Measurements from ENCODE around the gene BCAN. TPM values are rescaled to one million over a fixed set of nuclear protein-coding genes. Genes with fewer than 3 reads are reported as not detected.
A peak's percentile ranks its signal among the peaks of the same experiment; 100 is the strongest.
"Not testable (repeated sequence)": the region's sequence is repeated elsewhere in the genome, so short reads cannot be mapped to it uniquely, and the experiment has no call there.

The BCAN gene
- total RNA-seq, 2 experiments from 2014 or later: not detected

DNA sequence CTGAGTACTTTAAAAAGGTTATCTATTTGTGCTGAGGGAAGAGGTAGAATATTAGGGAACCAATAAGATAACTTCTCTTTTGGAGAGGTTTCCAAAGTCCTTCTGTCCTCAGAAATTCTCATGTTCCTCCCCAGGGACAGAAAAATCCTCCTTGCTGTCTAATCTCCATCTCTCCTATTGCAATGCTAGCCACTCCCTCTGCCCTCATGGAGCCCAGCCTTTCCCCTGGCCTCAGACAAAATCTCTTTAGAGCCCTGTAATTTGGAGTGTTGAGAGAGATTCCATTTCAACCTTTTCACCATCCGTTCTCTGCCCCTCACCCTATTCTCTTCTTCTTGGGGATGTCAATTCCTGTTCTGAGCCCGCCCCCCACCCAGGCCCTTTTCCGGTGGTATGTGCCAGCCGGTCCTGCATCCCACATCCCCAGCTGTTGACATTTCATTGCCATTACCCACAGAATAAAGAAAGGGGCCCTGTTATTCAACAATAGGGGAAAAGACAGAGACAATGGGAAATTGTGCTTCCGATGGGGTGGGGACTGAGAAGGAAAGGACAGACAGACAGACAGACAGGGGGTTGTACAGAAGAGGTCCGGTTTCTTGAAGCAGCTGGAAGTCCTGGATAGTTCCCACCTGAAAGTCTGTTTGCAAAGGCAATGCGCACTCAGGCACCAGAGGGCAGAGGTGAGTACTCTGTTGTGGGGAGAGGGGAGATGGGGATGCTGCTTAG lies 22.9 kb upstream of the BCAN start, which contains the start of gene HAPLN2:
TSS of gene HAPLN2 (plus strand) at position 563 of the 729 bp plus-strand sequence. CDS start 4,076 bp downstream, outside the sequence.
- no peaks in the 10 kb centered on the region for H3K4me1 Mint-ChIP-seq (ENCODE audit: low read depth)
- CTCF ChIA-PET: interaction anchor here (0.6 to 4.7 kb wide), 6 partner anchors 40 to 1259 kb away, joined by 3 to 21 read pairs (median 7); partner anchors contain the start of gene CRABP2
- no peak within 1 kb of the TSS for H3K4me3 Mint-ChIP-seq
- peaks cover 40% of the 10 kb centered on the region for H3K27me3 Mint-ChIP-seq (ENCODE audit: low read depth)
- H3K36me3 Mint-ChIP-seq (ENCODE audit: low read depth): no peaks in the 10 kb centered on the region
- no peak within 1 kb of the TSS for H3K27ac Mint-ChIP-seq
- peak; percentile 45 for DNase-seq
- intact Hi-C loops (cut with micrococcal nuclease): no loop called here
- no peaks in the 10 kb centered on the region for H3K9me3 Mint-ChIP-seq

DNA sequence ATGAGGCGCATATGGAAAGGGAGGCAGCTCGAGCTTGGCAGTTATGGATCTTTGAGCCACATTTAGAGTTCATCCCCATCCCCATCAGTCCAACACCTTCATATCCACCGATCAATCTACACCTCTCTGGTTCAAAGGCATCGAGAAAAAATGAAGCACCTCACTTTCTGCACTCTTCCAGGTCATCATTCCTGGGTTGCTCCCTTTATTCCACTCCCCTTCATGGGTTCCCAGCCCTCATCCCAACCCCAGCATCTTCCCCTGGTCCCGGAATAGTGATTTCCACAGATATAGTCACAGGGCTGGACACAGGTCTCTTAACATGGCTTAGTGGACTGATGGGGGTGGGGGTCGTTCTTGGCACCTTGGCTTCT lies 22.3 kb upstream of the BCAN start:
- CTCF ChIA-PET: interaction anchor here (0.6 to 4.7 kb wide), 6 partner anchors 34 to 1260 kb away, joined by 3 to 21 read pairs (median 6); partner anchors contain the start of gene CRABP2
- Mint-ChIP-seq H3K4me1 (ENCODE audit: low read depth) (peaks cover 2% of the 10 kb centered on the region), H3K4me3 (no peak overlapping the region), H3K36me3 (ENCODE audit: low read depth) (no peaks in the 10 kb centered on the region), H3K27me3 (ENCODE audit: low read depth) (peaks cover 43% of the 10 kb centered on the region), H3K27ac (no peak overlapping the region), H3K9me3 (no peaks in the 10 kb centered on the region)
- intact Hi-C loops (cut with micrococcal nuclease): no loop called here
- DNase-seq: no peak

DNA sequence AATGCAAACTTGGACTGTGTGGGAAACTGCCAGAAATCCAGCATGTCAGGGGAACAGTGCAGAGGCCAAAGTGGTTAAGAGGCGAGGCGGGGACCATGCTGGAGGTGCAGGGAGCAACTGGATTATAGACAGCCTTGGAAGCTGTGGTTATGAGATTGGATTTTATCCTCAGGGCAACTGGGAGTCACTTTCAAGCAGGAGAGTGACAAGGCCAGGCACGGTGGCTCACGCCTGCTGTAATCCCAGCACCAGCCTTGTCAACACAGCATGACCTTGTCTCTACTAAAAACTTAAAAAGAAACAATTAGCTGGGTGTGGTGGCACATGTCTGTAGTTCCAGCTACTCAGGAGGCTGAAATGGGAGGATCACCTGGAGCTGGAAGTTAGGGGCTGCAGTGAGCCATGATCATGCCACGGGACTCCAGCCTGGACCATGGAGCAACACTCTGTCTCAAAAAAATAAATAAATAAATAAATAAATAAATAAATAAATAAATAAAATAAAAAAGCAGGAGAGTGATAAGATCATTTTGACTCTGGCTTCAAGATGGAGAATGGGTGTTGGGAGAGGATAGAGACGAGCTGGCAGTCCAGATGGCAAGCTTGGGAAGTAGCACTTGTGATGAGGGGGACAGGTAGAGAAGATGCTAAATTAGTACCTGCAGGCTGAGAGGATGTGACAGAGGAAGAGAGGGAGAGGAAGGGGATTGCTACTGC lies 19.2 kb upstream of the BCAN start:
- Mint-ChIP-seq H3K9me3 (no peaks in the 10 kb centered on the region), H3K27ac (no peak overlapping the region), H3K4me1 (ENCODE audit: low read depth) (peaks cover 7% of the 10 kb centered on the region), H3K36me3 (ENCODE audit: low read depth) (no peaks in the 10 kb centered on the region), H3K27me3 (ENCODE audit: low read depth) (peaks cover 53% of the 10 kb centered on the region), H3K4me3 (no peak overlapping the region)
- CTCF ChIA-PET: interaction anchor here (0.6 to 9.0 kb wide), 9 partner anchors 11 to 104 kb away, joined by 3 to 168 read pairs (median 12); partner anchors contain the start of genes BCAN, CRABP2, ISG20L2 and METTL25B
- no peak for DNase-seq
- intact Hi-C loops (cut with micrococcal nuclease): no loop called here

DNA sequence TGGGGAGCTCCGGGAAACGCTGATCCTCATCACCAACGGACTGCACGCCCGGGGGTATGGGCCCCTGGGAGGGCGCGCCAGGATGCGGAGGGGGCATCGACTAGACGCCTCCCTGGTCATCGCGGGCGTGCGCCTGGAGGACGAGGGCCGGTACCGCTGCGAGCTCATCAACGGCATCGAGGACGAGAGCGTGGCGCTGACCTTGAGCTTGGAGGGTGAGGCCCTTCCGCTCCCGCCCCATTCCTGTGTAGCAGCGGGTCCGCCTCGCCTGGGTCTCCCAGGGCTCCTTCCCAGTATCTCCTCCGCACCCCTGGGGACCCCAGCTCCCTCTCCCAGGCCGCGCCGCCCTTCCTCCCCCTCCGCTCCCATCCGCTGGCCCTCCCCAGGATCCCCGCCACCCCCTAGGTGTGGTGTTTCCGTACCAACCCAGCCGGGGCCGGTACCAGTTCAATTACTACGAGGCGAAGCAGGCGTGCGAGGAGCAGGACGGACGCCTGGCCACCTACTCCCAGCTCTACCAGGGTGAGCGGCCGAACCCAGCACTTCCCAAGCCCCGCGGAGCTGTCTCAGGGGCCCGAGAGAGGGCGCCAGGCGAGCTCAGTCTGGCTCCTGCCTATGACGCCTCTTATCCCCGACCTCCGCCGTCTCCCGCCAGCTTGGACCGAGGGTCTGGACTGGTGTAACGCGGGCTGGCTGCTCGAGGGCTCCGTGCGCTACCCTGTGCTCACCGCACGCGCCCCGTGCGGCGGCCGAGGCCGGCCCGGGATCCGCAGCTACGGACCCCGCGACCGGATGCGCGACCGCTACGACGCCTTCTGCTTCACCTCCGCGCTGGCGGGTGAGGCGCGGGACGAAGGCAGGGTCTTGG lies 17.7 kb upstream of the BCAN start:
- intact Hi-C loops (cut with micrococcal nuclease): no loop called here
- Mint-ChIP-seq H3K27me3 (ENCODE audit: low read depth) (peaks cover 51% of the 10 kb centered on the region), H3K9me3 (no peaks in the 10 kb centered on the region), H3K4me3 (peak overlapping the region; percentile 50), H3K36me3 (ENCODE audit: low read depth) (no peaks in the 10 kb centered on the region), H3K4me1 (ENCODE audit: low read depth) (peaks cover 7% of the 10 kb centered on the region), H3K27ac (no peak overlapping the region)
- CTCF ChIA-PET: interaction anchor here (0.9 to 9.0 kb wide), 21 partner anchors 10 to 278 kb away, joined by 3 to 168 read pairs (median 8); partner anchors contain the start of genes BCAN, CRABP2, ISG20L2 and METTL25B
- DNase-seq: peak; percentile 59

DNA sequence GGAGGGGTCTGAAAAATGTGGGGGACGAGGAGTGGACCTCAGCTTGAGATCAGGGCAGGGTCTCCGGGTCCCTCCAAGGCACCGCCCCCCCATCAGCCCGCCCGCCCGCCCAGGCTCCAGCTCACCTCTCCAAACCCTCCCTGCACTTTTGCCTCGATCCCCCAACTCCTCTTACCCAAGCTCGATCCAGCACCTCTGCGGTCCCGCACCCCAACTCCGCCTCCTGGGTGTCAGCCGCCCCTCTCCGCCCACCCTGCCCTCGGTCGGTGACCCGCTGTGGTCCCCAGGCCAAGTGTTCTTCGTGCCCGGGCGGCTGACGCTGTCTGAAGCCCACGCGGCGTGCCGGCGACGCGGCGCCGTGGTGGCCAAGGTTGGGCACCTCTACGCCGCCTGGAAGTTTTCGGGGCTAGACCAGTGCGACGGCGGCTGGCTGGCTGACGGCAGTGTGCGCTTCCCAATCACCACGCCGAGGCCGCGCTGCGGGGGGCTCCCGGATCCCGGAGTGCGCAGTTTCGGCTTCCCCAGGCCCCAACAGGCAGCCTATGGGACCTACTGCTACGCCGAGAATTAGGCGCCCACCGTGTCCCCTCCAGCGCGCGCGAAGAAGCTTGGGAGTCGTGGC lies 17.0 kb upstream of the BCAN start:
- no peak for DNase-seq
- peaks cover 44% of the 10 kb centered on the region for H3K27me3 Mint-ChIP-seq (ENCODE audit: low read depth)
- intact Hi-C loops (cut with micrococcal nuclease): no loop called here
- no peaks in the 10 kb centered on the region for H3K36me3 Mint-ChIP-seq (ENCODE audit: low read depth)
- H3K4me1 Mint-ChIP-seq (ENCODE audit: low read depth): peaks cover 7% of the 10 kb centered on the region
- CTCF ChIA-PET: interaction anchor here (0.6 to 9.0 kb wide), 20 partner anchors 10 to 239 kb away, joined by 3 to 168 read pairs (median 8); partner anchors contain the start of genes BCAN, CRABP2, ISG20L2 and METTL25B
- H3K27ac Mint-ChIP-seq: no peak overlapping the region
- no peaks in the 10 kb centered on the region for H3K9me3 Mint-ChIP-seq
- peak overlapping the region; percentile 50 for H3K4me3 Mint-ChIP-seq

DNA sequence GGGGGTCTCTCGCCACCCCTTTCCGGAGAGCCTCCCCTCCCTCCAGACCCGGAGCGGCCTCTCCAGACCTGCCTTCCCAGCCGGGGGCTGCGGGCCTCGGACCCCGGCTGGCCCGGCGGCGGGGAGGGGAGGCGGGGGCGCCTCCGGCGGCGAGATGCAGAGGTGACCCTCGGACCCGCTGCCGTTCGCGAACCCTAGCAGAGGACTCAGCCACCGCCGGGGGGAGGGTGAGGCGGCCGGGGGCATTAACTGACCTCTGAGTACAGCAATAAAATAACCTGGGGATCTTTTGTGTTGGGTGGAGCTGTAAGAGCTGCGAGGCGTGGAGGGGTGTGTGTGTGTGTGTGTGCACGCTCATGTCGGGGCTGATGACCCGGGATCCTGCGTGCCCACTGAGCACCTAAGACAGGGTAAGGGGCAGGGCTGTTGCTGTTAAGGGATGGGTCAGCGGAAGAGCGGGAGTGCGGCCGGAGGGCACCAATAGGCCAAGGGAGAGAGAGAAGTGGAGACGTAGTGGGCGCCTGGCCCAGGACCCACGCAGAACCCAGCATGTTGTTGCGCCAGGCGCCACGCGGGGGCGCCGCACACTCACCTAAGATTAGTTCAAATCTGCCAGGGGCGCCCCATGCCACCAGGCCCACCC lies 16.4 kb upstream of the BCAN start:
- peak; percentile 65 for DNase-seq
- no peaks in the 10 kb centered on the region for H3K36me3 Mint-ChIP-seq (ENCODE audit: low read depth)
- intact Hi-C loops (cut with micrococcal nuclease): loop anchor here (1.0 to 2.0 kb wide), 4 partner anchors 15 to 81 kb away; no protein-coding TSS in a partner anchor
- H3K27ac Mint-ChIP-seq: no peak overlapping the region
- no peaks in the 10 kb centered on the region for H3K9me3 Mint-ChIP-seq
- H3K27me3 Mint-ChIP-seq (ENCODE audit: low read depth): peaks cover 40% of the 10 kb centered on the region
- CTCF ChIA-PET: interaction anchor here (0.6 to 9.0 kb wide), 15 partner anchors 11 to 180 kb away, joined by 3 to 168 read pairs (median 10); partner anchors contain the start of genes BCAN, CRABP2, ISG20L2 and METTL25B
- peaks cover 7% of the 10 kb centered on the region for H3K4me1 Mint-ChIP-seq (ENCODE audit: low read depth)
- H3K4me3 Mint-ChIP-seq: peak overlapping the region; percentile 36

DNA sequence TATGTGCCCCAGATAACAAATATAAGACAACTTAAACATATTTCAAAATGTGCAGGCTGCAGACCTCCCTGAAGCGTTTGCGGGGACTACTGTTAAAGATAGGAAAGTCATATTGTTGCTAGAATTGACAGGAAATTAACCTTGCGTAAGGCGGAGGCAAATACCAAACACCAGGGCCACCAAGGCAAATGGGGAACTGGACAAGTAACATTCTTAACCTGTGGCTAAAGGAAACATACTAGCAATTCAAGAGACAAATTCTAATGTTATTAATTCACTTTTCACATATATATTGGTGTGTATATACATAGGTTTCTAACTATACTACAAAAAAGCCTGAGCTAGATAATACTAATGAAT lies 15.9 kb upstream of the BCAN start:
- no peak for DNase-seq
- peaks cover 41% of the 10 kb centered on the region for H3K27me3 Mint-ChIP-seq (ENCODE audit: low read depth)
- CTCF ChIA-PET: interaction anchor here (0.6 to 9.0 kb wide), 20 partner anchors 8 to 241 kb away, joined by 3 to 168 read pairs (median 4); partner anchors contain the start of genes CRABP2, ISG20L2, METTL25B and NES
- peaks cover 7% of the 10 kb centered on the region for H3K4me1 Mint-ChIP-seq (ENCODE audit: low read depth)
- H3K4me3 Mint-ChIP-seq: no peak overlapping the region
- no peaks in the 10 kb centered on the region for H3K9me3 Mint-ChIP-seq
- no peak overlapping the region for H3K27ac Mint-ChIP-seq
- no peaks in the 10 kb centered on the region for H3K36me3 Mint-ChIP-seq (ENCODE audit: low read depth)
- intact Hi-C loops (cut with micrococcal nuclease): loop anchor here (1.0 to 2.0 kb wide), 4 partner anchors 15 to 80 kb away; no protein-coding TSS in a partner anchor

DNA sequence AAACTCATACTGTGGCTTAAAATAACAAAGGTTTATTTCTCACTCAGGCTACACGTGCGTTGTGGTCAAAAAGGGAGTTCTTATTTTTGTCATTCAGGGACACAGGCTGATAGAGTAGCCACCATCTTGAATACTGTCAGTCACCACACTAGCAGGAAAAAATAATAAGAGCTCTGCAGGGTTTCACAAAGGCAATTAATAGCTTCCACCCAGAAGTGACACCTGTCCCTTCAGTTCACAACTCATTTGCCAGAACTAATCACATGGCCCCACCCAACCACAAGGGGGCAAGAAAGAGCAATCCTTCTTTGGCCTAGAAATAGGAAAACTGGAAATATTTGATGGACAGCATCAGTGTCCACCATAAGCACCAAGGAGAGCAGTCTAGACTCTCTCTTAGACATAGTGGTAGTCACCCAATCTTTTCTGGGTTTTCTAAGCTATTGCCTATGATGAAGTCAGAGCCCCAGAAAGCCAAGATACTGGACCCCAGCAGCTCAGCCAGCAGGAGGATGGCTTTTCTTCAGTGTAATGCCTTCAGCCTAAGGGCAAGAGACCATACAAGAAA lies 14.5 kb upstream of the BCAN start:
- Mint-ChIP-seq H3K9me3 (no peaks in the 10 kb centered on the region), H3K4me1 (ENCODE audit: low read depth) (peaks cover 7% of the 10 kb centered on the region), H3K27ac (no peak overlapping the region), H3K27me3 (ENCODE audit: low read depth) (peaks cover 50% of the 10 kb centered on the region), H3K4me3 (no peak overlapping the region), H3K36me3 (ENCODE audit: low read depth) (no peaks in the 10 kb centered on the region)
- intact Hi-C loops (cut with micrococcal nuclease): loop anchor here (2.0 kb wide), 1 partner anchor 13 kb away; no protein-coding TSS in a partner anchor
- DNase-seq: peak; percentile 57
- CTCF ChIA-PET: interaction anchor here (0.5 to 9.0 kb wide), 32 partner anchors 9 to 310 kb away, joined by 3 to 168 read pairs (median 4); partner anchors contain the start of genes CRABP2, GPATCH4, ISG20L2 and METTL25B

DNA sequence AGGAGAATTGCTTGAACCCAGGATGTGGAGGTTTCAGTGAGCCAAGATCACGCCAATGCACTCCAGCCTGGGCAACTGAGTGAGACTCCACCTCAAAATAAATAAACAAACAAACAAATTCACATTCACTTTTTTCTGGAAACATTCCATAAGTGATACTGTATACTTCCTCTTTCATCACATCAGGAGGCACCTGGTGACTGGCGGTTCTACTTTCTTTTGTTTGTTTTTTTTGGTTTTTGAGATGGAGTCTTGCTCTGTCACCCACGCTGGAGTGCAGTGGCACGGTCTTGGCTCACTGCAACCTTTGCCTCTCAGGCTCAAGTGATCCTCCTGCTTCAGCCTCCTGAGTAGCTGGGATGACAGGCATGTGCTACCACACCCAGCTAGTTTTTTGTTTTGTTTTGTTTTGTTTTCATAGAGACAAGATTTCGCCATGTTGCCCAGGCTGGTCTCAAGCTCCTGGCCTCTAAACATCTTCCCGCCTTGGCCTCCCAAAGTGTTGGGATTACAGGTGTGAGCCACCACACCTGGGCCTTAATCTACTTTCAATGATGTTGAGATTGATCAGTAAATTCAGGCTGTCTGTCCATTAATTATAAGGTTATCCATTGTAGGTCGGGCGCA lies 12.0 kb upstream of the BCAN start:
- H3K4me3 Mint-ChIP-seq: no peak overlapping the region
- no peak overlapping the region for H3K27ac Mint-ChIP-seq
- no peaks in the 10 kb centered on the region for H3K9me3 Mint-ChIP-seq
- no peak for DNase-seq
- H3K36me3 Mint-ChIP-seq (ENCODE audit: low read depth): no peaks in the 10 kb centered on the region
- CTCF ChIA-PET: interaction anchor here (0.7 to 9.0 kb wide), 5 partner anchors 9 to 49 kb away, joined by 3 to 168 read pairs (median 12); partner anchors contain the start of gene NES
- peaks cover 46% of the 10 kb centered on the region for H3K27me3 Mint-ChIP-seq (ENCODE audit: low read depth)
- intact Hi-C loops (cut with micrococcal nuclease): no loop called here
- peaks cover 5% of the 10 kb centered on the region for H3K4me1 Mint-ChIP-seq (ENCODE audit: low read depth)

DNA sequence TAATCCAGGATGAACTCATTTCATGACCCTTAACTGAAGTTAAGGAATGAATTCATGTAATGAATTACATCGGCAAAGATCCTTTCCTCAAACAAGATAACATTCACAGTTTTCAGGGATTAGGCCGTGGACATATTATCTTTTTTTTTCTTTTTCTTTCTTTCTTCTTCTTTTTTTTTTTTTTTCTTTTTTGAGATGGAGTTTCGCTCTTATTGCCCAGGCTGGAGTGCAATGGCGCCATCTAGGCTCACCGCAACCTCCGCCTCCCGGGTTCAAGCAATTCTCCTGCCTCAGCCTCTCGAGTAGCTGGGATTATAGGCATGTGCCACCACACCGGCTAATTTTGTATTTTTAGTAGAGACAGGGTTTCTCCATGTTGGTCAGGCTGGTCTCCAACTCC lies 10.8 kb upstream of the BCAN start:
- H3K4me3 Mint-ChIP-seq: not testable (repeated sequence)

More for the DNA sequence above, 10.8 kb upstream of the BCAN start:
- H3K36me3 Mint-ChIP-seq (ENCODE audit: low read depth); intact Hi-C loops (cut with micrococcal nuclease); H3K4me1 Mint-ChIP-seq (ENCODE audit: low read depth); H3K9me3 Mint-ChIP-seq; DNase-seq; H3K27ac Mint-ChIP-seq: not testable (repeated sequence)
- CTCF ChIA-PET: interaction anchor here (0.7 to 9.0 kb wide), 6 partner anchors 10 to 272 kb away, joined by 4 to 168 read pairs (median 4); no protein-coding TSS in a partner anchor
- H3K27me3 Mint-ChIP-seq (ENCODE audit: low read depth): peaks cover 39% of the 10 kb centered on the region
